HS-27A (cell line): ENCODE data around the gene RIC8B.
"Not testable (repeated sequence)": the region's sequence is repeated elsewhere in the genome, so short reads cannot be mapped to it uniquely, and the experiment has no call there.

ENCODE experiments used
- DNase-seq: peaks from one replicate; pipeline ENCODE4 v3.0.0-alpha.2; 2012; ENCODE audit warnings: low read depth, missing footprints

The RIC8B gene

GRCh38 chr12:106774005-106774807, at the start of gene RIC8B:
TSS of gene RIC8B (plus strand) at chr12:106774682. CDS start at chr12:106774746, 64 bp downstream.
- DNase-seq, result peak; percentile 97

GRCh38 chr12:106724934-106725333, 49.5 kb upstream of the RIC8B start:
- DNase-seq, result no peak

- not testable (repeated sequence) for DNase-seq
Measured at GRCh38 chr12:106726603-106727202, 47.8 kb upstream of the RIC8B start.

GRCh38 chr12:106729611-106730010, 44.9 kb upstream of the RIC8B start:
- DNase-seq, result no peak

GRCh38 chr12:106732890-106733289, 41.6 kb upstream of the RIC8B start:
- DNase-seq, result no peak

- DNase-seq, result no peak
Measured at GRCh38 chr12:106733660-106734059, 40.8 kb upstream of the RIC8B start.

GRCh38 chr12:106736051-106736957, 38.2 kb upstream of the RIC8B start:
- no peak for DNase-seq

GRCh38 chr12:106739318-106739717, 35.2 kb upstream of the RIC8B start:
- no peak for DNase-seq

- DNase-seq, result no peak
Measured at GRCh38 chr12:106739815-106740530, 34.5 kb upstream of the RIC8B start.

- no peak for DNase-seq
Measured at GRCh38 chr12:106740818-106741217, 33.7 kb upstream of the RIC8B start.

- DNase-seq, result no peak
Measured at GRCh38 chr12:106741247-106741646, 33.2 kb upstream of the RIC8B start.

GRCh38 chr12:106743270-106743988, 31.1 kb upstream of the RIC8B start:
- no peak for DNase-seq

- no peak for DNase-seq
Measured at GRCh38 chr12:106744600-106744999, 29.9 kb upstream of the RIC8B start.

- DNase-seq, result no peak
Measured at GRCh38 chr12:106745181-106745745, 29.2 kb upstream of the RIC8B start.

GRCh38 chr12:106747973-106748436, 26.5 kb upstream of the RIC8B start:
- no peak for DNase-seq

GRCh38 chr12:106750524-106750923, 24.0 kb upstream of the RIC8B start:
- no peak for DNase-seq

- DNase-seq, result no peak
Measured at GRCh38 chr12:106753526-106753925, 21.0 kb upstream of the RIC8B start.

GRCh38 chr12:106754331-106754730, 20.2 kb upstream of the RIC8B start:
- no peak for DNase-seq

GRCh38 chr12:106757623-106758348, 16.7 kb upstream of the RIC8B start:
- no peak for DNase-seq
